Karpas-422 (cell line): ENCODE measurements around the gene ZNF710. TPM values are rescaled to one million over a fixed set of nuclear protein-coding genes. Genes with fewer than 3 reads are reported as not detected.
A peak's percentile ranks its signal among the peaks of the same experiment; 100 is the strongest.

Experiments used
- DNase-seq: peaks from one replicate; pipeline ENCODE4 v3.0.0-alpha.2; 2015
- H2AFZ ChIP-seq: fragments of 200-600 bp; sonication (generic); 2 replicates; pipeline ENCODE4 v1.6.1; 2014; ENCODE audit warnings: antibody characterized with exemption, low read length, mixed read lengths
- H3K27ac ChIP-seq: fragments of 200-600 bp; sonication (generic); 2 replicates; pipeline ENCODE4 v1.5.1; 2014; ENCODE audit warnings: mild to moderate bottlenecking, low read length, moderate library complexity
- H3K27me3 ChIP-seq: fragments of 200-600 bp; sonication (generic); 2 replicates; pipeline ENCODE4 v1.6.1; 2014; ENCODE audit warnings: low read length, mixed read lengths
- H3K36me3 ChIP-seq: fragments of 200-600 bp; sonication (generic); 2 replicates; pipeline ENCODE4 v1.6.1; 2014; ENCODE audit warnings: low read length, mixed read lengths; ENCODE audit not compliant: insufficient read depth
- H3K4me1 ChIP-seq: fragments of 200-600 bp; sonication (generic); 2 replicates; pipeline ENCODE4 v1.6.1; 2014; ENCODE audit warnings: mild to moderate bottlenecking, low read length, mixed read lengths
- H3K4me2 ChIP-seq: fragments of 200-600 bp; sonication (generic); 2 replicates; pipeline ENCODE4 v1.6.1; 2014; ENCODE audit warnings: low read length, low read depth, mild to moderate bottlenecking; ENCODE audit not compliant: poor library complexity, severe bottlenecking
- H3K4me3 ChIP-seq: fragments of 200-600 bp; sonication (generic); 2 replicates; pipeline ENCODE4 v1.5.1; 2014; ENCODE audit warnings: mild to moderate bottlenecking, antibody characterized with exemption, low read length, mixed read lengths
- H3K79me2 ChIP-seq: fragments of 200-600 bp; sonication (generic); 2 replicates; pipeline ENCODE4 v1.6.1; 2014; ENCODE audit warnings: mild to moderate bottlenecking, low read length, mixed read lengths
- H3K9ac ChIP-seq: fragments of 200-600 bp; sonication (generic); 2 replicates; pipeline ENCODE4 v1.6.0; 2014; ENCODE audit warnings: low read length
- H3K9me2 ChIP-seq: fragments of 200-600 bp; sonication (generic), shearing (Covaris generic); replicated peaks from 2 replicates; pipeline ENCODE4 v1.6.0; 2014; ENCODE audit warnings: mild to moderate bottlenecking, low read length, moderate library complexity; ENCODE audit not compliant: insufficient read depth
- H3K9me3 ChIP-seq: fragments of 300-700, 200-600 bp; sonication (generic); 2 replicates; pipeline ENCODE4 v1.6.1; 2014; ENCODE audit warnings: low read length, mixed read lengths
- H4K20me1 ChIP-seq: fragments of 200-600 bp; sonication (generic); 2 replicates; pipeline ENCODE4 v1.6.1; 2014; ENCODE audit warnings: mild to moderate bottlenecking, antibody characterized with exemption, low read length, low read depth; ENCODE audit not compliant: insufficient read depth
- total RNA-seq: library from RNA; depleted of rRNA; stranded (reverse); fragments of >200 nt; shearing (Covaris generic); gene quantifications from 2 replicates; pipeline ENCODE4 v1.2.3, GENCODE V29; 2014; ENCODE audit warnings: low replicate concordance

ZNF710 gene
- total RNA-seq, 1 experiment from 2014 or later = 25.2 TPM

- no peak for DNase-seq
- H3K27ac ChIP-seq = peak overlapping the region; percentile 77
- H3K36me3 ChIP-seq = peaks cover 9% of the 10 kb centered on the region; the same call in 1 of the 2 replicates
- H3K9me3 ChIP-seq = no peaks in the 10 kb centered on the region
- H3K4me1 ChIP-seq = peaks cover 29% of the 10 kb centered on the region
- H3K9me2 ChIP-seq = no peaks in the 10 kb centered on the region
- no peak overlapping the region for H2AFZ ChIP-seq
- peaks cover 13% of the 10 kb centered on the region for H4K20me1 ChIP-seq
- no peak overlapping the region for H3K9ac ChIP-seq
- H3K4me3 ChIP-seq = no peak overlapping the region
- no peaks in the 10 kb centered on the region for H3K79me2 ChIP-seq
- H3K27me3 ChIP-seq = no peaks in the 10 kb centered on the region
- H3K4me2 ChIP-seq = no peak overlapping the region
These were observed 81.1 kb downstream of the ZNF710 start for GRCh38 chr15:90082140-90082715.

GRCh38 chr15:90083419-90083818, 82.3 kb downstream of the ZNF710 start:
- H3K4me1 ChIP-seq = peaks cover 29% of the 10 kb centered on the region
- H3K79me2 ChIP-seq = no peaks in the 10 kb centered on the region
- no peaks in the 10 kb centered on the region for H3K27me3 ChIP-seq
- H3K4me2 ChIP-seq = peak overlapping the region; percentile 57
- peaks cover 13% of the 10 kb centered on the region for H4K20me1 ChIP-seq
- H3K9ac ChIP-seq = peak overlapping the region; percentile 27; the same call in 1 of the 2 replicates
- no peaks in the 10 kb centered on the region for H3K9me3 ChIP-seq
- no peak overlapping the region for H2AFZ ChIP-seq
- no peaks in the 10 kb centered on the region for H3K9me2 ChIP-seq
- DNase-seq = peak; percentile 62
- peak overlapping the region; percentile 77 for H3K27ac ChIP-seq
- peak overlapping the region; percentile 35; the same call in 1 of the 2 replicates for H3K4me3 ChIP-seq
- peaks cover 19% of the 10 kb centered on the region for H3K36me3 ChIP-seq

GRCh38 chr15:90083954-90084607, 83.0 kb downstream of the ZNF710 start:
- Histone ChIP-seq H3K79me2 (no peaks in the 10 kb centered on the region), H3K27me3 (no peaks in the 10 kb centered on the region), H3K4me2 (peak overlapping the region; percentile 57), H3K4me1 (peaks cover 29% of the 10 kb centered on the region), H3K9me2 (no peaks in the 10 kb centered on the region), H3K4me3 (no peak overlapping the region; the same call in 1 of the 2 replicates), H3K27ac (peak overlapping the region; percentile 77), H3K36me3 (peaks cover 20% of the 10 kb centered on the region), H3K9me3 (no peaks in the 10 kb centered on the region), H2AFZ (no peak overlapping the region), H3K9ac (peak overlapping the region; percentile 36), H4K20me1 (peaks cover 13% of the 10 kb centered on the region)
- DNase-seq = peak; percentile 78

- no peak overlapping the region for H3K4me2 ChIP-seq
- peaks cover 20% of the 10 kb centered on the region for H3K36me3 ChIP-seq
- peaks cover 13% of the 10 kb centered on the region for H4K20me1 ChIP-seq
- H3K9ac ChIP-seq = no peak overlapping the region
- H3K4me3 ChIP-seq = no peak overlapping the region
- no peak for DNase-seq
- H3K9me2 ChIP-seq = no peaks in the 10 kb centered on the region
- H3K79me2 ChIP-seq = no peaks in the 10 kb centered on the region
- H2AFZ ChIP-seq = no peak overlapping the region
- H3K9me3 ChIP-seq = no peaks in the 10 kb centered on the region
- H3K27me3 ChIP-seq = no peaks in the 10 kb centered on the region
- H3K27ac ChIP-seq = peak overlapping the region; percentile 77; the same call in 1 of the 2 replicates
- peaks cover 29% of the 10 kb centered on the region for H3K4me1 ChIP-seq
These were observed 83.8 kb downstream of the ZNF710 start for GRCh38 chr15:90084876-90085423.

- Histone ChIP-seq H3K36me3 (peaks cover 20% of the 10 kb centered on the region), H3K4me3 (no peak overlapping the region), H4K20me1 (peaks cover 13% of the 10 kb centered on the region), H3K9ac (no peak overlapping the region), H3K27ac (no peak overlapping the region; the same call in 1 of the 2 replicates), H3K9me3 (no peaks in the 10 kb centered on the region), H3K4me2 (no peak overlapping the region), H3K4me1 (peaks cover 29% of the 10 kb centered on the region), H3K79me2 (no peaks in the 10 kb centered on the region), H3K27me3 (no peaks in the 10 kb centered on the region), H2AFZ (no peak overlapping the region), H3K9me2 (no peaks in the 10 kb centered on the region)
- DNase-seq = no peak
These were observed 84.4 kb downstream of the ZNF710 start for GRCh38 chr15:90085565-90085964.

GRCh38 chr15:90086868-90087268, 85.7 kb downstream of the ZNF710 start:
- H3K9me3 ChIP-seq = no peaks in the 10 kb centered on the region
- H2AFZ ChIP-seq = no peak overlapping the region
- H3K4me3 ChIP-seq = no peak overlapping the region
- no peak overlapping the region for H3K27ac ChIP-seq
- H3K36me3 ChIP-seq = peaks cover 20% of the 10 kb centered on the region
- DNase-seq = peak; percentile 85
- no peaks in the 10 kb centered on the region for H3K9me2 ChIP-seq
- H3K79me2 ChIP-seq = no peaks in the 10 kb centered on the region
- H3K9ac ChIP-seq = no peak overlapping the region
- H3K4me1 ChIP-seq = peaks cover 29% of the 10 kb centered on the region
- peaks cover 13% of the 10 kb centered on the region for H4K20me1 ChIP-seq
- H3K27me3 ChIP-seq = no peaks in the 10 kb centered on the region
- H3K4me2 ChIP-seq = no peak overlapping the region

DNA sequence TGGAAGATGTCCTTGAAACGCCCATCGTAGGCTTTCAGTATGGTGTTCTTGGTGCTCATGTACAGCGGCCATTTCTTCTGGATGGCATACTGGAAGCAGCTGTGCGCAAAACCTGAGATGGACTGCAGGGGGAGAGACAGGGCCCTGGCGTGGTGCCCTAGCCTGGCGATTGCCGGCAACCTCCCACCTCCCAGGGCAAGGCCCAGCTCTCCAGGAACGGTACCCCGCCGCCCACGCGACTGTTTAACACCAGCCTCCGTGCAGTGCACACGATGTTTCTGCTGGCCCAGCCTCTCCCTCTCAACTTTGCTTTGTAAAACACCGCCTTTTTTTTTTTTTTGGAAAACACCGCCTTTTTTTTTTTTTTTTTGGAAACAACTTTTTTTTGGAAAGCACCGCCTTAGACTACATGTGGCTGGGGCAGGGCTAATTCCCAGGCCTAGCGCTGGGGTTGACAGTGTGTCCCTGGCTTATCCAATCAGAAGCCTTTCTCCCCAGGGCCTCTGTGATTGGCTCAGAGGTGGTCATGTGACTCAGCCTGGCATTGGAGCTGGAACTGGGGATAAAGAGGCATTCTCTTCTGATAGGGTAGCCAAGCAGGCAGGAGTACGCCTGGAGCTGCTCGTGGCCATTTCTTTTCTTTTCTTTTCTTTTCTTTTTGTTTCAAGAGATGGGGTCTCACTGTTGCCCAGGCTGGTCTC, 86.5 kb downstream of the ZNF710 start:
- no peaks in the 10 kb centered on the region for H3K9me3 ChIP-seq
- H3K27ac ChIP-seq = no peak overlapping the region
- H3K27me3 ChIP-seq = no peaks in the 10 kb centered on the region
- H3K4me1 ChIP-seq = peaks cover 26% of the 10 kb centered on the region
- H2AFZ ChIP-seq = no peak overlapping the region
- no peak overlapping the region for H3K4me2 ChIP-seq
- H3K36me3 ChIP-seq = peaks cover 20% of the 10 kb centered on the region
- H3K79me2 ChIP-seq = no peaks in the 10 kb centered on the region
- peaks cover 13% of the 10 kb centered on the region for H4K20me1 ChIP-seq
- H3K9ac ChIP-seq = no peak overlapping the region
- H3K9me2 ChIP-seq = no peaks in the 10 kb centered on the region
- peak; percentile 64 for DNase-seq
- no peak overlapping the region for H3K4me3 ChIP-seq
